GM19240 (cell line): Measurements from ENCODE around the gene CPNE7.

Experiments used
- DNase-seq: peaks from one replicate; pipeline ENCODE4 v3.0.0; 2011; ENCODE audit warnings: low spot score; ENCODE audit not compliant: insufficient read length

Gene CPNE7

GRCh38 chr16:89575247-89576152, at the start of gene CPNE7:
Gene CPNE7, plus strand, starts transcription at chr16:89575758. Its CDS starts 140 bp downstream, at chr16:89575898.
- DNase-seq: peak; percentile 63

DNA sequence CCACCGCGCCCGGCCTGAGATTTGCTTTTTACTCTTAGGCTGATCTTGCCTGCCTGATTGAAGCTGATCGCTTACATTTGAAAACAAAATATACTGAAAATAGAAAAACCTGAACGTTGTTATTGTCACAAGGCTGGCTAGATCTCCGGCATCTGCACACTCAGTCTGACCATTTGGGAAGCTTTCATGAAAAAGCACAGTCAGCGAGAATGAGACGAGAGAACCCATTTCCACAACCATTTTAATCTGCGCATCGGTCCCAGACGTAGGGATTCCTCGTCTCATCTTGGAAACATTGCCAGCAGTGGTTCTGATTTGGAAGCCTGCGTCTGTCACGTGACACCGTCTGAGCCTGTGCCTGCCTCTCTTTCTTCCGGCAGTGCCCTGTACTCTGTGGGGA, 46.5 kb upstream of the CPNE7 start:
- no peak for DNase-seq

GRCh38 chr16:89530401-89531381, 44.9 kb upstream of the CPNE7 start:
- no peak for DNase-seq

DNA sequence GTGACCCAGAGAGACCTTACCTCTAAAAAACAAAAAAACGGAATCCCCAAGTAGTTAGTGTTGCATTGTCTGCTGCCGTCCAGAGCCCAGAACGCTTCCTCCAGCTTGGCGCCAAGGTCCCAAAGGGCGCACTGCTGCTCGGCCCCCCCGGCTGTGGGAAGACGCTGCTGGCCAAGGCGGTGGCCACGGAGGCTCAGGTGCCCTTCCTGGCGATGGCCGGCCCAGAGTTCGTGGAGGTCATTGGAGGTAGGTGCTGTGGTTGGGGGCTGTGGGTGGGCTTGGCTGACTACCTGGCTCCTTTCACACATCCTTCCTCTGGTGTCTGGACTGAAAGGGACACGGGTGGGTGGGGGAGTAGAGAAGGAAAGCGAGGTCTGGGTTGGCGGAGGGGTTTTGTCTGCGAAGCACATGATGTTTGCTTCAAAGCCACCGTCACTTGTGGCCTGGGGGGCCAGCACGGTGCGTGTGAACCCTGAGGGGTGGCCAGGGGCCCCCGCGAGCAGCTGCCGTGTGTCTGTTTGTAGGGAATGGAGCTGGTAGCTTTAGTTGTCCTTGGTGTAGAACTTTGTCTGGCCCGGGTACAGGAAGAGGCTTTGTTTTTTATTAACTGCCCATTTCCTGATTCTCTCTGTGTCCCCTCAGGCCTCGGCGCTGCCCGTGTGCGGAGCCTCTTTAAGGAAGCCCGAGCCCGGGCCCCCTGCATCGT, 43.6 kb upstream of the CPNE7 start:
- DNase-seq: no peak

DNA sequence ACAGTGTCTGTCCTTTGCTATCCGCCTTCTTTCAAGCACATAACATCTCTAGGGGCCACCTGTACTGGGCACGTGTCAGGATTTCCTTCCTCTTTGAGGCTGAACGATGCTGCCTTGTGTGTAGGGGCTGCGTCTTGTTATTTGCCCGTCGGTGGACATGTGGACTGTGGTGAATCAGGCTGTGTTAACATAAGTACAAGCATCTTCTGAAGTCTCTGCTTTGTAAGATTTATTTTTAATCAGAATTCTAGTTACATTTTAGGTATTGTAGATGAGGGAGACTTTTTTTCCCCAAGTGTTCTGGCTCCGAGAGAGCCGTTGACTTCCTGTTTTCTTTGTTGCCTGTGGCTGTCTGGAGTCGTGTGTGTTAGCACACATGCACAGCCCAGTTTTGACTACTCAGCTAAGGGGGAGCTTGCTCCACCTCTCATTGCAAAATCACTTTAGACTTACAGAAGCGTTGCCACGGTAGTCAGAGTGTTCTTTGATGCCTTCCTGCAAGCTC, 41.3 kb upstream of the CPNE7 start:
- DNase-seq: no peak

GRCh38 chr16:89536371-89536770, 39.2 kb upstream of the CPNE7 start:
- no peak for DNase-seq

DNA sequence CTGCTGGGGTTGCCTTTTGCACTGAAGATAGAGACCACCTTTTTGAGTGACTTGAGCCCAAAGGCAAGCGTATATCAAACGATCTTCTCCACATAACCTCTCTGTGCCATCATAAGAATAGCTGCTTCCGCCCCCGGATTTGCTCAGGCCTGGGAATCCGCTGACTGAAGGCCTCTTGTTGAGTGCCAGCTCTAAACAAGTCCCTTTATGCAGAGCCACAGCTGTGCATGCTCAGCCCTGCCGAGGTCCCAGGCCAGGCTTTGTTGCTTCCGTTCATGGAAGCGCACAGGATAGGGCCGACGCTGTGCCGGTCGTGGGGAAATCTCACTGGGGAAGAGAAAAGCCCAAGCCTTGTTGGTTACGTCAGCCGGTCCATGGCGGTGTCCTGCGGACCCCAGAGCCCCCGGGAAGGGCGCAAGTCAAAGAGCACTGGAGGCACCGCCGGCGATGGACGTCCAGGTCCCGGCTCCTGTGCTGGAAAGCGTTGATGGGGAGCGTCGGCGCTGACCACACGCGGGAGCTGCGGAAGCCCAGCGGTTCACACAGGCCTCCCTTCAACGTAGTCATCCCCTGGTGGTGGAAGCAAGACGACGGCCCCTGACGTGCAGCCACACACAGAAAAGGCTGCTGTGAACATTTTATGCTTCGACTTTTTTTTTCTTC, 38.5 kb upstream of the CPNE7 start:
- no peak for DNase-seq

- no peak for DNase-seq
Observed at GRCh38 chr16:89537549-89537925, 38.0 kb upstream of the CPNE7 start.

- no peak for DNase-seq
Observed at GRCh38 chr16:89538286-89538685, 37.3 kb upstream of the CPNE7 start.

DNA sequence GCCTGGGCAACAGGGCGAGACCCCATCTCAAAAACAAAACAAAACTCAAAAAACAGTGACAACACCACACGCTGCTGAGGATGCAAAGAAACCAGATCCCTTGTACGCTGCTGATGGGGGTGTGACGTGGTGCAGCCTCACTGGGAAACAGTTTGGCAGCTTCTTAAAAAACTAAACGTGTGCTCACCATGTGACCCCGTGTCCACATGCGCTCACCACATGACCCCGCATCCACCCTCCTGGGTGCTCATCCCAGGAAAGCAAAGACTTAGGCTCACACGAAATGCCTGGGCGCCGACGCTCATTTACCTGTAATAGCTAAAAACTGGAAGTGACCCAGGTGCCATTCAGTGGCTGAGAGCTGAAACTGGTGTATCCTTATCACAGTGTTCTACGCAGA, 35.0 kb upstream of the CPNE7 start:
- no peak for DNase-seq

- no peak for DNase-seq
Observed at GRCh38 chr16:89541792-89542191, 33.8 kb upstream of the CPNE7 start.

DNA sequence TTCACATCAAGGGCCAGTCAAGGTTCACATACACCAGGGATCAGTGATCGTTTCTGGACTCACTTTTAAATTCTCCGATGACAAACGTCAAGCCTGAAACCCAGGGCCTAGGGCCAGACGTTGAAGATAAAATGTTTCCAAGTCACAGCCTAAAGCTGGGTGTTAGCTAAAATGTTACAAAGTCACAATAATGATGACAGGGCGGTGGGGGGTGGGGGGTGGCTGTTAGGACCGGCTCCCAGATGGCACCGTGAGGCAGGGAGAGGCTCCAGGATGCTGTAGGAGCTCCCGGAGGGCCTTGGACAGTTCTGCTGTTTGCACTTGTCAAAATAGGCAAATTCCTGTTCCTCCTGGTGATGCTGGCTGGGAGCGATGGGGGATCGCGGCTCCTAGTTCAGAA, 31.4 kb upstream of the CPNE7 start:
- no peak for DNase-seq

- no peak for DNase-seq
Observed at GRCh38 chr16:89544713-89545043, 30.9 kb upstream of the CPNE7 start.

- no peak for DNase-seq
Observed at GRCh38 chr16:89545044-89545830, 30.3 kb upstream of the CPNE7 start.

DNA sequence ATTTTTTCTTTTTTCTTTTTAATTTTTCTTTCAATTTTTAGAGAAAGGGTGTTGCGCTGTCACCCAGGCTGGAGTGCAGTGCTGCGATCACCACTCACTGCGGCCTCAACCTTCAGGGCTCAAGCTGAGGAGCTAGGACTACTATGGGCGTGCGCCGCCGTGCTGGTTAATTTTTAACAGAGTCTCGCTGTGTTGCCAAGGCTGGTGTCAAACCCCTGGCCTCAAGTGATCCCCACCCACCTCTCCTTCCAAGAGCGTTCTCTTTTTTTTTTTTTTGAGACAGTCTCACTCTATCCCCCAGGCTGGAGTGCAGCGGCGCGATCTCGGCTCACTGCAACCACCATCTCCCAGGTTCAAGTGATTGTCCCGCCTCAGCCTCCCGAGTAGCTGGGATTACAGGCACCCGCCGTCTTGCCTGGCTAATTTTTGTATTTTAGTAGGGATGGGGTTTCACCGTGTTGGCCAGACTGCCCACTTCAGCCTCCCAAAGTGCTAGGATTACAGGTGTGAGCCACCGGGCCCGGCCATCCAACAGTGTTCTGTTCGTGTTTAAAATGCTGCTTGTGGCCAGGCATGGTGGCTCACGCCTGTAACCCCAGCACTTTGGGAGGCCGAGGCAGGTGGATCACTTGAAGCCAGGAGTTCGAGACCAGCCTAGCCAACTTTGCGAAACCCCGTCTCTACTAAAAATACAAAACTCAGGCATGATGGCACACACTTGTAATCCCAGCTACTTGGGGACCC, 29.6 kb upstream of the CPNE7 start:
- no peak for DNase-seq

GRCh38 chr16:89546781-89547180, 28.8 kb upstream of the CPNE7 start:
- no peak for DNase-seq

DNA sequence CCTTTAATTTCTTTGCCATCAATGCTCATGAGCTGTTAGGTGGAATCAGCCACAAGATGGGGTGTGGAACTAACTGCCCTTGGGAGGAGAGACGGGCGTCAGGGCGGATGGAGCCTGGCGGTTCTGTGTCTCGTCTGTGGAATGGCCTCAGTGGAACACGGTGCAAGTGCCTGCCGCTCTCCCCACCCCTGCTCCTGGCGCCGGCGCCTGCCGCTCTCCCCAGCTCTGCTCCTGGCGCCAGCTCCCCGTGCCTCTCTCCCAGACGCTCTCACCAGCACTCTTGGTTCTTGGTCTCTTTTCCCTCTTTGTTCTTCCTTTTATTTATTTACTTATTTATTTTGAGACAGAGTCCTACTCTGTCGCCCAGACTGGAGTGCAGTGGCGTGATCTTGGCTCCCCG, 28.3 kb upstream of the CPNE7 start:
- no peak for DNase-seq

- DNase-seq: no peak
Observed at GRCh38 chr16:89547860-89548259, 27.7 kb upstream of the CPNE7 start.

- DNase-seq: no peak
Observed at GRCh38 chr16:89548344-89549006, 27.1 kb upstream of the CPNE7 start.
